ENCODE measurements around the gene BCDIN3D. TPM values are rescaled to one million over a fixed set of nuclear protein-coding genes. Genes with fewer than 3 reads are reported as not detected.
A peak's percentile ranks its signal among the peaks of the same experiment; 100 is the strongest.
"Not testable (repeated sequence)": the region's sequence is repeated elsewhere in the genome, so short reads cannot be mapped to it uniquely, and the experiment has no call there.

BCDIN3D gene
- 3.6 TPM for total RNA-seq (ENCODE audit: insufficient read depth, low replicate concordance)

DNA sequence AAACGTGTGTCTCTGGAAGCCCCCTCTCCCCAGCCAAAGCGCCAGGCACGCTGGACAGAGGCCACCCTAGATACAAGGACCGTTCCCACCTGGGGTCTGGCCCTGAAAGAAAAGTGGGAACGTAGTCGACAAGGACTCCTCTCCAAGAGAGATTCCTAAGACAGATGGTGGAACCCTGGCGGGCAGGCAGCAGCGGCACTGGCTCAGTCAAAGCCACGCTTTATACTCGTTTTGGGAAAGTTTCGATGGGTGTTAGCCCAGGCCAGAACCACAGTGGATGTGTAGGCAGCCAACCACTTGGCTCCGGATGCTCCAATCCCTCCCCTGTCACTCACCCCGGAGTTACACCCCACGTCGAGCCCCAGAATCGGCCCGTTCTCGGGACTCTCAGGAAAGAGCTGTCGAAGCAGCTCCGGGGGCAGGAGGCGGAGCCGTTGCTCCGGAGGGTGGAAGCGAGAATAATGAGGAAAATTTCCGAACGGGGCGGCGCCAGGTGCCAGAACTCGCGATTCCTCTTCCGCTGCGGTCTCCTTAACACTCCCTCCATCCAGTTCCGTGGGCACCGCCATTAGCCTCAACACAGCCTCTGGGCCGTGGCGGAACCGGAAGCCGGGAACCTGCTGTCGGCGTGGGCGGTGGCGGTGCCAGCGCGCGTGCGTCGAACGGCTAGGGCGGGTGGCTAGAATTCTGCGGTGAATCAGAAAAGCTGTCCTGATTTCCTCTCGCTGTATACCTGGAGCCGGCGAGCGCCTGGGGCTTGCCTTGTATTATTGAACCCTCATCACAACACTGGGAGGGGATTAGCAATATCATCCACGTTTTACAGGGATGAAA is at the start of gene BCDIN3D:
TSS of gene BCDIN3D (minus strand) at position 588 of the 834 bp plus-strand sequence. CDS start at position 569, 19 bp downstream.
- peak; percentile 97 for DNase-seq (ENCODE audit: low spot score)

DNA sequence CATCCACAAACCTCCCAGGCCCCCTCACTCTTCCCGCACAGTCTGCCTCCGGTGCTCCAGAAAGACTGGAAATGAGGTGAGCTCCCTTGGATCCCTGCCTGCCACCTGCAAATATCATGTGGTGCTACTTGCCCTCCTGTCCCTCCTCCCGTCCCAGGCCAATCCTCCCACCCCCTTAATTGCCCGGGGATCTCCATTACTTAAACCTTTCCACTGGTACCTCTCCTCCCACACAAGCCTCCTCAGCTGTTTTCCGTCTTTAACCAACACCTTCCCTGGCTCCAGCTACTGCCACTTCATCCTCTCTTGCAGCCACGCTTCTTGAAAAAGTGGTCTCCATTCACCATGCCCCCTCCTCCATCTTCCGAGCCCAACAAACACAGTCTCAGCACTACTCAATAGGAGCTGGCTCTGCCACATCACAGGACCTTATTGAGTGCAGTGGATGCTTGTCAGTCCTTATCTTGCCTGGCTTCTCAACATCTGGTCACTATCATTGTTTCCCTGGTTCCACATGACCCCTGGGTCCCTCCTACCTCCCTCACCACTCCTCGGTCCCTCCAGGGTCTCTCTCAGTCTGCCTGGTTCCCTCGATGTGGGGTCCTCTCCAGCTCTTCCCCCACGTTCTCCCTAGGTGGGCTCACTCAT is 49.3 kb upstream of the BCDIN3D start:
- DNase-seq (ENCODE audit: low spot score): no peak

- no peak for DNase-seq (ENCODE audit: low spot score)
Measured at GRCh38 chr12:49891476-49891875, 48.6 kb upstream of the BCDIN3D start.

DNA sequence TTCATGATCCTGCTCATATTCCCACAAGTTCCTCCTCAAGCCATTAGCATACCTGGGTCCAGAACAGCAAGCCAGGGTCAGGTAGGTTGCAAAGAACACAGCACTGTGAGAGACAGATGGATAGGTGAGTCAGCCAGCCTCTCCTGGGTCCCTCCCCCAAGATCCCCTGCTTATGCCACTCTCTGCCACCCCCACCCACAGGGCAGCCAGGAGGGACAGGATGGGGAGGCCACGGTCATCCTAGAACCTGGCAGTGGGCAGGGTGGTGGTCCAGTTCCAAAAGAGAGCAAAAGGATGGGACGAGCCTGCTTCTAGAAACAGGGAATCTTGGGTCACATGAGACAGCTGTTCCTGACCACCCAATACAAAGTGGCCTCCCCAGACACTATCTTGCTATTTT is 48.1 kb upstream of the BCDIN3D start:
- DNase-seq (ENCODE audit: low spot score): no peak

GRCh38 chr12:49890096-49890461 is 47.2 kb upstream of the BCDIN3D start:
- DNase-seq (ENCODE audit: low spot score): no peak

- DNase-seq (ENCODE audit: low spot score): no peak
Measured at GRCh38 chr12:49889361-49890095, 46.6 kb upstream of the BCDIN3D start.

- no peak for DNase-seq (ENCODE audit: low spot score)
Measured at GRCh38 chr12:49888461-49889151, 45.7 kb upstream of the BCDIN3D start.

- DNase-seq (ENCODE audit: low spot score): no peak
Measured at GRCh38 chr12:49887536-49888401, 44.9 kb upstream of the BCDIN3D start.

GRCh38 chr12:49887091-49887490 is 44.2 kb upstream of the BCDIN3D start:
- no peak for DNase-seq (ENCODE audit: low spot score)

GRCh38 chr12:49885663-49886461 is 43.0 kb upstream of the BCDIN3D start:
- no peak for DNase-seq (ENCODE audit: low spot score)

GRCh38 chr12:49885118-49885517 is 42.2 kb upstream of the BCDIN3D start:
- no peak for DNase-seq (ENCODE audit: low spot score)

GRCh38 chr12:49882851-49883464 is 40.1 kb upstream of the BCDIN3D start:
- no peak for DNase-seq (ENCODE audit: low spot score)

DNA sequence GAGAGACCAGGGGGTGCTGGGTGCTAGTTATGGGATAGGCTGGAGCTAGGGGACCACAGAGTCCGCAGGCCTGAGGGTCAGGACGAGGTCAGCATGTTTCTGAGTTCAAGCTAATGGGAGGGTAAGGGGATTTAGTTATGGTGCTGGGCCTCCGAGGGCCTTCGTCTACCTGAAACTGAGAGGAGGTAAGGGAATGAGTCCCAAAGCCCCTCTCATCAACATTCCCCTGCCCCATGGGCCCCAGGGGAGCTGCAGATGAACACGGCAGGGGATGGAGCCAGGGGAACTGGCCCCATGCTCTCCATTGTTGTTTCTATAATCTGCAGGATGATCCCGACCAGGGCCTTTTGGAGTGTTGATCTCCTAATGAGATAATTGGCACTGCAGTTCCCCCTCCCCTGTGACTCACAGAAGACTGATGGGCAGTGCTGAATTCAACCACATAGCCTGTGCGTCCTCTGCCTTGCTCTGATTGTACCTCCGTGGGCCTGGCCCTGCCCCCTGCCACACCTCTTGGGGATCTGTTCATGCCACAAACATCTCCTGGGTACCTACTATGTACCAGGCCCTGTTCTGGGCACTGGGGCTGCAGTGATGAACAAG is 39.4 kb upstream of the BCDIN3D start:
- no peak for DNase-seq (ENCODE audit: low spot score)

DNA sequence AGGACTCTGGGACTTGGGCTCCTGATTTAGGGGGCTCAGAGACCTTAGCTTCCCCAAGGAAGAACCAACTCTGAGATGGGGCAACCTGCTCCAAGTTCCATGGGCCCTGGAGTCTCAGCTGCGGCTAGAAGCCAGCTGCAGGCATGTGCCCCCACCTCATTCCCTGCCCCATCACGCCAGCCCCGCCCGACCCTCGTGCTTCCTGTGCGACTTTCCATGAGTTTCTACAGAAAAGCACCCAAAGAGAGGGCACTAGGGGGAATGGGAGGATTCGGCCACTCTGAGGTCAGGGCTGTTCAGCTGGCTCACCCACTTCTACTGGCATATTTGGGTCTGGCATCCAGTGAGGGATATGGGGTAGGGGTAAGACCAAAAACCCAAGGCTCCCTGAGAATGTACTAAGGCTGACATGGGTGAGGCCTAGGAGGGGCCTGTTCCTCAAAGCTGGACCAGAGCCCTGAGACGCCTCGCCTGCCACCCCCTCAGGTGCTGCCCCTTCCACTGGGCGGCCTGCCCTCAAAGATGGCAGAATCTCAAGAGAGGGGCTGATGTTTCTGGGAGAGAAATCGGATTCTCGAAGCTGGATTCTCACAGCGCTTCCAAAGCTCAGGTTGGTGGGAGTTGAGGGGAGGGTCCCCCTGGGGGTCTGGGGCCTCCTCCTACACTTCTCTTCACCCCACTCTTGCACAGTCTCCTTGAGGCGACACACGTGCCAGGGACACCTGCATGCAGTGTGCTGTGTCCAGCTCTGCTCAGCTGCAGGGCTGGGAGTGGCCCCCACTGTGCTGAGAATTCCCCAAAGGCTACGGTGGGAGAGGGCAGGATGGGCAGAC is 38.7 kb upstream of the BCDIN3D start:
- no peak for DNase-seq (ENCODE audit: low spot score)

DNA sequence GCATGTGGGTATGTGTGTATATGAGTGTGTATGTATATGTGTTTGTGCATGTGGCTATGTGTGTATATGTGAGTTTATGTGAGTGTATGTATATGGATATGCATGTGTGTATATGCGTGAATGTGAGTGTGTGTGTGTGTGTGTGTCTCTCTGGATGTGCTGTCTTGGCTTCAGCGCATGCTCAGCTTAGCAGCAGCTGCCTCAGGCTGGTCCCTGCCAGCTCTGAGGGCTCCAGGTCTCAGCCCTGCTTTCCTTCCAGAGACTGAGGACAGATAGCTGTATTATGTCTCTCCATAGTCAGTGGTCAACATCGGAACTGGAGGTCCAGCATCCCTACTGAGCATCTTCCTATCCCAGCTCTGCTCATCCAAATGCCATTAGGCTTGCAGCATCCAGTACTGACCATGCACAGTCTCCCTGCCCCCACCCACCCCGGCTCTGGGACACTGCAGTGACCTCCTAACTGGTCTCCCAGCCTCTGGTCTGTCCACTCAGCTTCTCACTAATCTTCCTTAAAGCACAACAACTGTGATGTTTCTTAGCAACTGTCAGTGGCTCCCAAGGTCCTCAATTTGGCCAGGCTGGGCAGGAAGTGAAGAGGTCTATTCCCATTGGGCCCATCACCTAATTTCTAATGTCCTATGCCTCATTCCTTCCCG is 38.0 kb upstream of the BCDIN3D start:
- peak; percentile 48 for DNase-seq (ENCODE audit: low spot score)

DNA sequence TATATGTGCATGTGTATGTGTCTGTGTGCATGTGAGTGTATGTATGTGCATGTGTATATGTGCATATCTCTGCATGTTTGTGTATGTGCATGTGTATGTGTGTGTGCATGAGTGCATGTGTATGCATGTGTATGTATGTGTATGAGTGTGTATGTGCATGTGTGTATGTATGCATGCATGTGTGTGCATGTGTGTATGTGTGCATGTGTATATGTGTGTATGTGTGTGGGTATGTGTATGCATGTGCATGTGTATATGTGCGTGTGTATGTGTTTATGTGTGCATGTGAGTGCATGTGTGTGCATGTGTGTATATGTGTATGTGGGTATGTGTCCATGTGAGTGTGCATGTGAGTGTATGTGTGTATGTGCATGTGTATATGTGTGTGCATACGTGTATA is 36.2 kb upstream of the BCDIN3D start:
- DNase-seq (ENCODE audit: low spot score): not testable (repeated sequence)

- DNase-seq (ENCODE audit: low spot score): no peak
Measured at GRCh38 chr12:49878021-49878420, 35.1 kb upstream of the BCDIN3D start.

DNA sequence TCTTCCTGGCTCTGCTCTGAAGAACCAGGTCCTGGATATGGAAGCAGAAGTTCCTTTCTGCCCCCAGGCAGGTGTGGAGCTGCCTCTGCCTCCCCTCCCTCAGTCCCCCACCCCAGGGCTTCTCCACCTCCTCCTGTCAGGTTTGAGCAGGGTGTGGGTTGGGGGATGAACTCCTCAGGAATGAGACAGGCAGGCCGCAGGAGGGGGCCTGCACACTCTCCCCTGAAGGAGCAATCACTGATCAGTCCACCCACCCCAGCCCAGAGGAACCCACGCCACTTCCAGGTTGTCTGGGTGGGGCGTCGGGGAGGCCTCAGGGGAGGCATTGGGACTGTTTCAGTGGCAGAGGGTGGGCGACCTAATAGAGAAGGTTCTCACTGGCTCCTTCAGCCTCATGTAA is 34.2 kb upstream of the BCDIN3D start:
- DNase-seq (ENCODE audit: low spot score): no peak
